ENCODE data around the gene TRMU.
A peak's percentile ranks its signal among the peaks of the same experiment; 100 is the strongest.
"Not testable (repeated sequence)": the region's sequence is repeated elsewhere in the genome, so short reads cannot be mapped to it uniquely, and the experiment has no call there.

The TRMU gene

GRCh38 chr22:46388647-46389046, 53.1 kb downstream of the TRMU start:
- no peak for DNase-seq (ENCODE audit: low spot score)

GRCh38 chr22:46389081-46389480, 53.6 kb downstream of the TRMU start:
- DNase-seq (ENCODE audit: low spot score): no peak

GRCh38 chr22:46390105-46390651, 54.7 kb downstream of the TRMU start:
- DNase-seq (ENCODE audit: low spot score): no peak

GRCh38 chr22:46390652-46391301, 55.3 kb downstream of the TRMU start:
- DNase-seq (ENCODE audit: low spot score): peak; percentile 13

- no peak for DNase-seq (ENCODE audit: low spot score)
Measured at GRCh38 chr22:46391486-46392136, 56.1 kb downstream of the TRMU start.

- no peak for DNase-seq (ENCODE audit: low spot score)
Measured at GRCh38 chr22:46392137-46392844, 56.8 kb downstream of the TRMU start.

- DNase-seq (ENCODE audit: low spot score): no peak
Measured at GRCh38 chr22:46393873-46394272, 58.4 kb downstream of the TRMU start.

- DNase-seq (ENCODE audit: low spot score): no peak
Measured at GRCh38 chr22:46394622-46395021, 59.1 kb downstream of the TRMU start.

GRCh38 chr22:46395145-46395544, 59.6 kb downstream of the TRMU start:
- no peak for DNase-seq (ENCODE audit: low spot score)

- not testable (repeated sequence) for DNase-seq (ENCODE audit: low spot score)
Measured at GRCh38 chr22:46397049-46397448, 61.5 kb downstream of the TRMU start.

GRCh38 chr22:46397514-46397913, 62.0 kb downstream of the TRMU start:
- no peak for DNase-seq (ENCODE audit: low spot score)

GRCh38 chr22:46397951-46398350, 62.4 kb downstream of the TRMU start:
- DNase-seq (ENCODE audit: low spot score): no peak

- no peak for DNase-seq (ENCODE audit: low spot score)
Measured at GRCh38 chr22:46399251-46400024, 63.9 kb downstream of the TRMU start.

- no peak for DNase-seq (ENCODE audit: low spot score)
Measured at GRCh38 chr22:46401370-46401769, 65.9 kb downstream of the TRMU start.

- DNase-seq (ENCODE audit: low spot score): no peak
Measured at GRCh38 chr22:46402505-46402904, 67.0 kb downstream of the TRMU start.

GRCh38 chr22:46403880-46404279, 68.4 kb downstream of the TRMU start:
- DNase-seq (ENCODE audit: low spot score): not testable (repeated sequence)

- DNase-seq (ENCODE audit: low spot score): no peak
Measured at GRCh38 chr22:46405901-46406300, 70.4 kb downstream of the TRMU start.

GRCh38 chr22:46406349-46406748, 70.8 kb downstream of the TRMU start:
- DNase-seq (ENCODE audit: low spot score): no peak

GRCh38 chr22:46406791-46407190, 71.3 kb downstream of the TRMU start:
- no peak for DNase-seq (ENCODE audit: low spot score)
